A549 (cell line): ENCODE measurements around the gene PLEKHA8. TPM values are rescaled to one million over a fixed set of nuclear protein-coding genes. Genes with fewer than 3 reads are reported as not detected.

Experiments
- ATAC-seq, 2 experiments: fragments of 200-7000 bp in 1 of 2; fragments of >200 bp in 1 of 2; cut with Nextera tagmentation in 1 of 2; cut with Tn5 transposase in 1 of 2; 3 replicates each; pipeline versions ENCODE4 v1.8.0 to v1.9.1; 2018 to 2020; ENCODE audit warnings: mild to moderate bottlenecking in 1 of 2, moderate library complexity in 1 of 2
- CTCF ChIA-PET: fragments of 300-600 bp; sonication (Branson Sonifier 250); formaldehyde crosslinking; extraction: SDS; loops from one replicate; lab custom pipeline; 2021; ENCODE audit warnings: antibody characterized with exemption, inconsistent platforms; lab: Yijun Ruan, JAX
- POLR2A ChIA-PET: fragments of 350-600 bp; formaldehyde crosslinking; extraction: SDS; loops from one replicate; lab custom pipeline; 2021; ENCODE audit warnings: antibody characterized with exemption, inconsistent platforms; lab: Yijun Ruan, JAX
- DNase-seq, 2 experiments: peaks; one replicate each; pipeline versions ENCODE4 v3.0.0 to v3.0.0-alpha.2; 2011 to 2016; ENCODE audit warnings: low read depth in 1 of 2, low spot score in 1 of 2
- FAIRE-seq: peaks from 2 replicates; lab custom pipeline; 2011; peaks lifted over from hg19 to GRCh38; lab: Jason Lieb, UNC
- H3K27ac ChIP-seq, 2 experiments: fragments of >200 bp; sonication (Bioruptor Twin); formaldehyde crosslinking; 3 replicates each; pipeline ENCODE4 v1.5.1; 2016 to 2017
- H3K4me1 ChIP-seq: fragments of >200 bp; sonication (Bioruptor Twin); formaldehyde crosslinking; 3 replicates; pipeline ENCODE4 v1.6.1; 2016
- H3K4me2 ChIP-seq: fragments of >200 bp; sonication (Bioruptor Twin); formaldehyde crosslinking; 3 replicates; pipeline ENCODE4 v1.6.1; 2016
- H3K4me3 ChIP-seq: fragments of >200 bp; sonication (Bioruptor Twin); formaldehyde crosslinking; 3 replicates; pipeline ENCODE4 v1.5.1; 2016
- H3K9me3 ChIP-seq: fragments of >200 bp; sonication (Bioruptor Twin); formaldehyde crosslinking; 3 replicates; pipeline ENCODE4 v1.6.1; 2016
- ATOH8 ChIP-seq: fragments of 250-450 bp; sonication (Bioruptor Pico); IDR thresholded peaks from 2 replicates; pipeline ENCODE4 v1.5.0; 2020; ENCODE audit warnings: low read depth, mild to moderate bottlenecking, moderate library complexity
- BCL3 ChIP-seq: fragments of >200 bp; sonication (Bioruptor Twin); formaldehyde crosslinking; IDR thresholded peaks from 3 replicates; pipeline ENCODE4 v1.6.1; 2016
- CBX2 ChIP-seq: fragments of 200-600 bp; sonication (generic); IDR thresholded peaks from 2 replicates; pipeline ENCODE4 v1.6.1; 2016; ENCODE audit warnings: low read depth, mild to moderate bottlenecking, borderline replicate concordance
- CEBPB ChIP-seq, 2 experiments: fragments of >200 bp in 1 of 2; sonication (Bioruptor Twin) in 1 of 2; formaldehyde crosslinking in 1 of 2; IDR thresholded peaks; 2 replicates each; pipeline ENCODE4 v1.6.1; 2012 to 2016
- CHD4 ChIP-seq: fragments of 200-600 bp; sonication (generic); IDR thresholded peaks from 2 replicates; pipeline ENCODE4 v1.6.1; 2016; ENCODE audit warnings: antibody characterized with exemption, mild to moderate bottlenecking, borderline replicate concordance
- EHF ChIP-seq: fragments of 250-450 bp; sonication (Bioruptor Pico); IDR thresholded peaks from 2 replicates; pipeline ENCODE4 v1.5.0; 2020; ENCODE audit warnings: mild to moderate bottlenecking
- EHMT2 ChIP-seq: fragments of 200-600 bp; sonication (generic); IDR thresholded peaks from 2 replicates; pipeline ENCODE4 v1.6.1; 2016; ENCODE audit warnings: antibody characterized with exemption, low read depth, mild to moderate bottlenecking, moderate library complexity
- ELK1 ChIP-seq: fragments of 150-350 bp; IDR thresholded peaks from 2 replicates; pipeline ENCODE4 v1.6.1; 2014; ENCODE audit warnings: low read depth, mild to moderate bottlenecking, low read length
- ESRRA ChIP-seq: fragments of 150-350 bp; IDR thresholded peaks from 2 replicates; pipeline ENCODE4 v1.6.1; 2014; ENCODE audit warnings: mild to moderate bottlenecking, low read length, borderline replicate concordance
- FOXS1 ChIP-seq: fragments of 250-450 bp; sonication (Bioruptor Pico); IDR thresholded peaks from 2 replicates; pipeline ENCODE4 v1.5.0; 2020; ENCODE audit warnings: mild to moderate bottlenecking, moderate library complexity
- HDAC2 ChIP-seq: fragments of 200-600 bp; sonication (generic); IDR thresholded peaks from 2 replicates; pipeline ENCODE4 v1.6.1; 2016
- HEYL ChIP-seq: fragments of 250-450 bp; sonication (Bioruptor Pico); IDR thresholded peaks from 2 replicates; pipeline ENCODE4 v1.8.0; 2021; ENCODE audit warnings: mild to moderate bottlenecking, moderate library complexity
- HOXB13 ChIP-seq: fragments of 250-450 bp; sonication (Bioruptor Pico); IDR thresholded peaks from 2 replicates; pipeline ENCODE4 v1.5.0; 2020; ENCODE audit warnings: low read depth, mild to moderate bottlenecking, moderate library complexity
- KDM5A ChIP-seq: fragments of 200-600 bp; sonication (generic); IDR thresholded peaks from 2 replicates; pipeline ENCODE4 v1.6.1; 2016; ENCODE audit warnings: antibody characterized with exemption, mild to moderate bottlenecking
- MAFK ChIP-seq: fragments of 450-650 bp; IDR thresholded peaks from 2 replicates; pipeline ENCODE4 v1.6.1; 2014; ENCODE audit not compliant: partially characterized antibody
- NFE2L2 ChIP-seq: fragments of 150-350 bp; conservative IDR thresholded peaks from 2 replicates; pipeline ENCODE4 v1.6.1; 2014; ENCODE audit warnings: low read length
- NR3C1 ChIP-seq: fragments of >200 bp; sonication (Bioruptor Twin); formaldehyde crosslinking; IDR thresholded peaks from 3 replicates; pipeline ENCODE4 v1.6.1; 2017
- PHF8 ChIP-seq: fragments of 200-600 bp; sonication (generic); IDR thresholded peaks from 2 replicates; pipeline ENCODE4 v1.6.1; 2016; ENCODE audit warnings: low read depth, mild to moderate bottlenecking, antibody characterized with exemption, moderate library complexity, borderline replicate concordance
- POLR2A ChIP-seq: IDR thresholded peaks from 2 replicates; pipeline ENCODE4 v1.6.1; 2012; ENCODE audit warnings: mild to moderate bottlenecking, low read length
- RAD21 ChIP-seq, 2 experiments: fragments of >200 bp in 1 of 2; sonication (Bioruptor Twin) in 1 of 2; formaldehyde crosslinking in 1 of 2; IDR thresholded peaks in 1 of 2; conservative IDR thresholded peaks in 1 of 2; 2 replicates in 1 of 2; 3 replicates in 1 of 2; pipeline ENCODE4 v1.6.1; 2012 to 2018; ENCODE audit warnings: inconsistent platforms in 1 of 2
- RNF2 ChIP-seq: fragments of 200-600 bp; sonication (generic); IDR thresholded peaks from 2 replicates; pipeline ENCODE4 v1.6.1; 2016; ENCODE audit warnings: low read depth, mild to moderate bottlenecking, antibody characterized with exemption, moderate library complexity, borderline replicate concordance
- TFCP2L1 ChIP-seq: fragments of 250-450 bp; sonication (Bioruptor Pico); IDR thresholded peaks from 2 replicates; pipeline ENCODE4 v1.5.0; 2021; ENCODE audit warnings: mild to moderate bottlenecking
- ZC3H11A ChIP-seq: fragments of 450-650 bp; IDR thresholded peaks from 2 replicates; pipeline ENCODE4 v1.6.1; 2014; ENCODE audit warnings: antibody characterized with exemption, mild to moderate bottlenecking
- ZNF302 ChIP-seq: fragments of 250-450 bp; sonication (Bioruptor Pico); IDR thresholded peaks from 2 replicates; pipeline ENCODE4 v1.9.0; 2021; ENCODE audit warnings: inconsistent platforms, mild to moderate bottlenecking, moderate library complexity
- ZSCAN20 ChIP-seq: fragments of 250-450 bp; sonication (Bioruptor Pico); IDR thresholded peaks from 2 replicates; pipeline ENCODE4 v1.8.0; 2022; ENCODE audit warnings: mild to moderate bottlenecking, moderate library complexity
- WGBS: methylation state at CpG from one replicate; pipeline ENCODE4 v1.1.6; 2017; ENCODE audit errors: missing lambda C conversion rate; 5-methylcytosine and 5-hydroxymethylcytosine counted together
- polyA plus RNA-seq, 4 experiments: library from polyadenylated mRNA; depleted of rRNA in 3 of 4; stranded (reverse); fragments of >200 nt; fragmentation: RNase III in 1 of 4; extraction: RNeasy Plus Mini Kit Qiagen cat#74134 plus additional on column Dnase treatment in 1 of 4; gene quantifications; 2 replicates in 3 of 4; 3 replicates in 1 of 4; pipeline ENCODE4 v1.2.3, GENCODE V29; 2011 to 2017

Gene PLEKHA8
- polyA plus RNA-seq, 2 of the 4 experiments (the other 2 are of a cell fraction), result 5.9 to 10.9 TPM

- H3K4me1 ChIP-seq, result no peaks in the 10 kb centered on the region
- FAIRE-seq (no peak), ATAC-seq (no peak), DNase-seq (no peak)
- H3K4me3 ChIP-seq, result no peak overlapping the region
- ChIA-PET CTCF (no interaction called here), POLR2A (interaction anchor here (0.6 kb wide), 1 partner anchor 13 kb away, joined by 5 read pairs; no protein-coding TSS in a partner anchor)
- no peak overlapping the region for H3K4me2 ChIP-seq
- 86% methylated on average over 1 of the region's 1 CpG for WGBS
- 0 out of 3 replicates have a peak, but pooled peaks cover 3% of the 10 kb centered on the region for H3K9me3 ChIP-seq
- TF ChIP-seq ESRRA (no peak), ZNF302 (CRISPR knock-in tag) (no peak), EHMT2 (no peak), MAFK (peak; percentile 74), CEBPB (IDR thresholded peaks at IDR 0.05) (no peak), FOXS1 (CRISPR knock-in tag) (no peak), NFE2L2 (no peak), NR3C1 (no peak)
- no peak overlapping the region for H3K27ac ChIP-seq
Measured at GRCh38 chr7:30104157-30104556, 75.9 kb downstream of the PLEKHA8 start.

- Histone ChIP-seq H3K4me2 (no peak overlapping the region), H3K9me3 (peaks cover 24% of the 10 kb centered on the region; the same call in 2 of the 3 replicates), H3K4me3 (no peak overlapping the region), H3K27ac (no peak overlapping the region), H3K4me1 (no peaks in the 10 kb centered on the region)
- ATAC-seq (no peak), DNase-seq (no peak), FAIRE-seq (no peak)
- 64% methylated on average over 5 of the region's 5 CpGs for WGBS
- ChIA-PET POLR2A (no interaction called here), CTCF (no interaction called here)
- TF ChIP-seq MAFK, result peak; percentile 96
- TF ChIP-seq NFE2L2, result no peak
Measured at GRCh38 chr7:30112103-30112713, 84.0 kb downstream of the PLEKHA8 start.

- peaks cover 24% of the 10 kb centered on the region; the same call in 2 of the 3 replicates for H3K9me3 ChIP-seq
- no peak overlapping the region for H3K4me3 ChIP-seq
- ChIA-PET CTCF (interaction anchor here (1.6 kb wide), 2 partner anchors 13 to 51 kb away, joined by 3 read pairs; no protein-coding TSS in a partner anchor), POLR2A (no interaction called here)
- FAIRE-seq (no peak), ATAC-seq (no peak), DNase-seq (no peak)
- TF ChIP-seq KDM5A (no peak), TFCP2L1 (CRISPR knock-in tag) (no peak), POLR2A (no peak), ZC3H11A (no peak), EHF (CRISPR knock-in tag) (no peak), FOXS1 (CRISPR knock-in tag) (no peak), ATOH8 (CRISPR knock-in tag) (no peak), HEYL (CRISPR knock-in tag) (no peak), ZSCAN20 (CRISPR knock-in tag) (no peak), HDAC2 (no peak), RNF2 (no peak), CHD4 (no peak), BCL3 (no peak), RAD21 (conservative IDR thresholded peaks at IDR 0.05 in 1 of 2, IDR thresholded peaks at IDR 0.05 in 1 of 2) (no peak), NR3C1 (no peak), ELK1 (no peak), CBX2 (no peak), NFE2L2 (no peak), PHF8 (no peak), HOXB13 (CRISPR knock-in tag) (no peak)
- TF ChIP-seq, all 56 proteins: peak for 0
- no peak overlapping the region for H3K4me2 ChIP-seq
- H3K4me1 ChIP-seq, result no peaks in the 10 kb centered on the region
- H3K27ac ChIP-seq, result no peak overlapping the region
Measured at GRCh38 chr7:30113144-30113543, 84.9 kb downstream of the PLEKHA8 start.
